HT-29 (cell line): ENCODE results near the gene SLC35D2. TPM values are rescaled to one million over a fixed set of nuclear protein-coding genes. Genes with fewer than 3 reads are reported as not detected.
"Not testable (repeated sequence)": the region's sequence is repeated elsewhere in the genome, so short reads cannot be mapped to it uniquely, and the experiment has no call there.

Experiments
- DNase-seq: peaks from one replicate; pipeline ENCODE4 v3.0.0-alpha.2; 2015; ENCODE audit warnings: low spot score
- total RNA-seq: library from RNA; depleted of rRNA; stranded (reverse); fragments of >200 nt; shearing (Covaris generic); gene quantifications from 2 replicates; pipeline ENCODE4 v1.2.3, GENCODE V29; 2014; rRNA removed

SLC35D2 gene
- total RNA-seq, 1 experiment from 2014 or later = 25.2 TPM

- peak; percentile 63 for DNase-seq
Measured at GRCh38 chr9:96317335-96317980, 66.1 kb downstream of the SLC35D2 start.

GRCh38 chr9:96309850-96310249 lies 73.7 kb downstream of the SLC35D2 start:
- DNase-seq = no peak

- not testable (repeated sequence) for DNase-seq
Measured at GRCh38 chr9:96306958-96307357, 76.6 kb downstream of the SLC35D2 start.

- DNase-seq = no peak
Measured at GRCh38 chr9:96305171-96305570, 78.3 kb downstream of the SLC35D2 start.

- no peak for DNase-seq
Measured at GRCh38 chr9:96304230-96304629, 79.3 kb downstream of the SLC35D2 start.

GRCh38 chr9:96302021-96302420 lies 81.5 kb downstream of the SLC35D2 start, which contains the start of gene HSD17B3:
Gene HSD17B3 (minus strand): TSS chr9:96302176. CDS start chr9:96302104, 72 bp downstream.
- no peak for DNase-seq

GRCh38 chr9:96299823-96300222 lies 83.7 kb downstream of the SLC35D2 start:
- DNase-seq = no peak

- no peak for DNase-seq
Measured at GRCh38 chr9:96294159-96294545, 89.4 kb downstream of the SLC35D2 start.

GRCh38 chr9:96293498-96294158 lies 89.9 kb downstream of the SLC35D2 start:
- peak; percentile 23 for DNase-seq

GRCh38 chr9:96289392-96289791 lies 94.1 kb downstream of the SLC35D2 start:
- no peak for DNase-seq

GRCh38 chr9:96281641-96282040 lies 101.9 kb downstream of the SLC35D2 start:
- no peak for DNase-seq

GRCh38 chr9:96279932-96280331 lies 103.6 kb downstream of the SLC35D2 start:
- peak; percentile 73 for DNase-seq

GRCh38 chr9:96274939-96275338 lies 108.6 kb downstream of the SLC35D2 start:
- DNase-seq = no peak

Other genes with a start within 250 kb of the SLC35D2 start
- gene HSD17B3, start 81.5 kb downstream of the SLC35D2 start, total RNA-seq = not detected in 2 replicates
- 18.7 and 22.0 TPM in 2 replicates for gene ZNF367, start 34.7 kb upstream of the SLC35D2 start, total RNA-seq
- 3.3 and 5.0 TPM in 2 replicates for gene HABP4, start 66.5 kb upstream of the SLC35D2 start, total RNA-seq
- gene CDC14B, start 236.1 kb upstream of the SLC35D2 start, total RNA-seq = 7.9 and 11.7 TPM in 2 replicates